Testis (tissue), 3 donors: ENCODE data around the gene TMEM203. TPM values are rescaled to one million over a fixed set of nuclear protein-coding genes. Genes with fewer than 3 reads are reported as not detected.

Experiments
- DNase-seq: peaks from one replicate; pipeline ENCODE4 v3.0.0-alpha.2; 2019
- H3K27ac ChIP-seq, 2 donors: fragments of 200-600 bp; sonication (generic); one replicate each; pipeline ENCODE4 v1.5.1; 2019
- H3K27me3 ChIP-seq: fragments of 200-600 bp; sonication (generic); one replicate; pipeline ENCODE4 v1.5.1; 2019
- H3K36me3 ChIP-seq: fragments of 200-600 bp; sonication (generic); one replicate; pipeline ENCODE4 v1.5.1; 2017; ENCODE audit warnings: low read depth; ENCODE audit errors: missing control alignments
- H3K4me1 ChIP-seq: fragments of 200-600 bp; sonication (generic); one replicate; pipeline ENCODE4 v1.5.1; 2019
- H3K4me3 ChIP-seq, 2 donors: fragments of 200-600 bp; sonication (generic); one replicate each; pipeline ENCODE4 v1.5.1; 2017 to 2019
- H3K9me3 ChIP-seq: fragments of 200-600 bp; sonication (generic); one replicate; pipeline ENCODE4 v1.5.1; 2017
- POLR2A ChIP-seq: fragments of 450-650 bp; IDR thresholded peaks from one replicate; pipeline ENCODE4 v1.6.1; 2017; ENCODE audit warnings: antibody characterized with exemption, mild to moderate bottlenecking, moderate library complexity
- WGBS, 2 donors: methylation state at CpG; one replicate each; pipeline ENCODE4 v1.1.5; 2018; 5-methylcytosine and 5-hydroxymethylcytosine counted together
- intact Hi-C: fragments of 100-400 bp; cut with DNase I; formaldehyde crosslinking; loops from one replicate; pipeline ENCODE4 v1.15.1; 2023; ENCODE audit warnings: low total_unique reads
- polyA plus RNA-seq: library from polyadenylated mRNA; stranded (reverse); fragments of 350-450 nt; fragmentation: Illumina TruSeq; extraction: RNeasy Lipid Tissue Mini Kit (QIAGEN cat#74804); gene quantifications from one replicate; pipeline ENCODE4 v1.2.3, GENCODE V29; 2014; ENCODE audit warnings: low read depth, low replicate concordance; ENCODE audit not compliant: insufficient read depth
- total RNA-seq, 2 donors: library from RNA; depleted of rRNA; stranded (reverse); fragments of >200 nt; gene quantifications; one replicate each; pipeline ENCODE4 v1.2.3, GENCODE V29; 2016
- TF ChIP-seq, protein P1 (sequence below), 3 experiments: fragments of 450-650 bp in 2 of 3; fragments of 200-600 bp in 1 of 3; sonication (generic) in 1 of 3; IDR thresholded peaks; one replicate each; pipeline ENCODE4 v1.5.1; 2016 to 2019; ENCODE audit warnings: antibody characterized with exemption in 3 of 3, mild to moderate bottlenecking in 2 of 3, moderate library complexity in 1 of 3

TMEM203 gene
- total and polyA plus RNA-seq, 3 donors from 2014 or later, result 36.3 to 51.2 (median 48.0) TPM

DNA sequence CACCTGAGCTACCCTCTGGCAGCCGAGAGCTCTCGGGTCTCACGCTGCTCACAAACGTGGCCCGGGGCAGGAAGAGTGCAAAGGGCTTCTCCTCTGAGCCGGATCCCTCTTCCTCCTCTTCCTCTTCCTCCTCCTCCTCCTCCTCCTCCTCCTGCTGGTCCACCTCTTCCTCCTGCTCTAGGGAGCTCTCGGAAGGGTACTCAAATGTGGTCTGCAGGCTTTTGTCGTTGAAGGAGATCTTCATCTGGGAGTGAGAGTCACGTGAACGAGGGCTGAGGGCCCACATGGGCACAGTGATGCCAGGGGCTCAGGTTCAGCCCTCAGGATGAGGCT is 13.0 kb downstream of the TMEM203 start:
- Histone ChIP-seq H3K36me3 (no peaks in the 10 kb centered on the region), H3K27me3 (no peaks in the 10 kb centered on the region), H3K9me3 (no peaks in the 10 kb centered on the region), H3K27ac (no peak overlapping the region), H3K4me1 (peaks cover 14% of the 10 kb centered on the region), H3K4me3 (no peak overlapping the region)
- intact Hi-C loops, result no loop called here
- TF ChIP-seq, protein P1, sequence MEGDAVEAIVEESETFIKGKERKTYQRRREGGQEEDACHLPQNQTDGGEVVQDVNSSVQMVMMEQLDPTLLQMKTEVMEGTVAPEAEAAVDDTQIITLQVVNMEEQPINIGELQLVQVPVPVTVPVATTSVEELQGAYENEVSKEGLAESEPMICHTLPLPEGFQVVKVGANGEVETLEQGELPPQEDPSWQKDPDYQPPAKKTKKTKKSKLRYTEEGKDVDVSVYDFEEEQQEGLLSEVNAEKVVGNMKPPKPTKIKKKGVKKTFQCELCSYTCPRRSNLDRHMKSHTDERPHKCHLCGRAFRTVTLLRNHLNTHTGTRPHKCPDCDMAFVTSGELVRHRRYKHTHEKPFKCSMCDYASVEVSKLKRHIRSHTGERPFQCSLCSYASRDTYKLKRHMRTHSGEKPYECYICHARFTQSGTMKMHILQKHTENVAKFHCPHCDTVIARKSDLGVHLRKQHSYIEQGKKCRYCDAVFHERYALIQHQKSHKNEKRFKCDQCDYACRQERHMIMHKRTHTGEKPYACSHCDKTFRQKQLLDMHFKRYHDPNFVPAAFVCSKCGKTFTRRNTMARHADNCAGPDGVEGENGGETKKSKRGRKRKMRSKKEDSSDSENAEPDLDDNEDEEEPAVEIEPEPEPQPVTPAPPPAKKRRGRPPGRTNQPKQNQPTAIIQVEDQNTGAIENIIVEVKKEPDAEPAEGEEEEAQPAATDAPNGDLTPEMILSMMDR (IDR thresholded peaks at IDR 0.05), result no peak
- TF ChIP-seq POLR2A, result no peak
- WGBS, 2 donors, result 81 to 82% methylated on average over 7 to 10 of the region's 10 CpGs
- no peak for DNase-seq

DNA sequence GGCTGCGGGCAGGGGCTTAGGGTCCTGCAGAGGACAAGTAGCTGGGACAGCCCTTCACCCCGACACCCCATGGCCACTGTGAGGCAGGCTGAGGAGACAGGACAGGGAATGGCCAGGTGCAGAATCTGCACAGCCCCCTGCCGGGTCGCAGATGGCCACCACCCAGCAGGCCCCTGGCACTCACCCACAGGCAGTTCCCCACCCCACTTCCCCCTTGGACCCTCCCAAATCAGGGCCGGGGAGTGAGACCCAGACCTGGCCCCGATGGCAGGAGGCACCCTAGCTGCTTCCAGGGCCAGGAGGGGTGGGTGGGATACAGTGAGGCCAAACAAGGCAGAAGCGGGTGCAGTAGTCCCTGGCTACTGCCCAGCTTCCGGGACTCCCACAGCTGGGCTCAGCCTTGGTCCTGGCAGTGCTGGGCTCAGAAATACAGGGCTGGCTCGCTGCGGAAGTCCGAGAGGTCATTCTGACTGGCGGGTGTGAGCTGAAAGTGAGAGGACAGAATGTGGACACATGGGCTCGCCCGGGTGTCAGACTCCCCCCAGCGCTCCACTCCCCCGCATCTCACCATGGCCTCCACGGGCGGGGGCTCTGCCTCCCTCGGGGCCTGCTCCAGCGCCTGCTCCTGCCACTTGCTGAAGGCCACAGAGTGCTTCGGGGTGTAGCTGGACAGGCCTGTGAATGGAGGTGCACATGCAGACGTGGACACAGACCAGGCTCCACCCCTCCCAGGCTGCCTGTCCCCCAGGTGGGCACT is 13.6 kb downstream of the TMEM203 start:
- Histone ChIP-seq H3K36me3 (no peaks in the 10 kb centered on the region), H3K27me3 (no peaks in the 10 kb centered on the region), H3K9me3 (no peaks in the 10 kb centered on the region), H3K4me1 (peaks cover 20% of the 10 kb centered on the region), H3K27ac (no peak overlapping the region), H3K4me3 (no peak overlapping the region)
- no peak for TF ChIP-seq POLR2A
- TF ChIP-seq, protein P1 (IDR thresholded peaks at IDR 0.05), result no peak
- intact Hi-C loops, result no loop called here
- WGBS, 2 donors, result 48 to 68% methylated on average over 3 to 22 of the region's 22 CpGs
- no peak for DNase-seq

DNA sequence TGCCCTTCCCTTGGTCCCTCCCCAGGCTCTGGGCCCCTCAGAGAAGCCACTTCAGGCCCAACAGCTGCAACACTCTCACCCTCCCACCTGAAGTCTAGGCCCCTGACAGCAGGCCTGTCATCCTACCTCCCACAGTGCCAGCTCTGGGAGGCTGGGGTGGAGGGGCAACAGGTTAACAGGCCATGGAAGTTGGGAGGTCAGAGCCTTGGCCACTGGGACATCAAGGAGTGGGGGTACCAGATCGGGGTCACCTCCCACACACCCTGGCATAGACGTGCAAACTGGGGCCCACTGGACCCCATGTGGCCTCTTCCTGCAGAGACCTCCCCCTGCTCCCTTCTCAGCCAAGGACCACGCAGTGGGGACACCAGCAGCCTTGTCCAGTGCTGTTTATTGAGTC is 14.2 kb downstream of the TMEM203 start:
- Histone ChIP-seq H3K36me3 (no peaks in the 10 kb centered on the region), H3K9me3 (no peaks in the 10 kb centered on the region), H3K27me3 (no peaks in the 10 kb centered on the region), H3K27ac (no peak overlapping the region), H3K4me1 (peaks cover 26% of the 10 kb centered on the region), H3K4me3 (no peak overlapping the region)
- 64 to 86% methylated on average over 1 to 3 of the region's 3 CpGs for WGBS, 2 donors
- no peak for DNase-seq
- no peak for TF ChIP-seq POLR2A
- TF ChIP-seq, protein P1 (IDR thresholded peaks at IDR 0.05), result no peak
- intact Hi-C loops, result no loop called here

DNA sequence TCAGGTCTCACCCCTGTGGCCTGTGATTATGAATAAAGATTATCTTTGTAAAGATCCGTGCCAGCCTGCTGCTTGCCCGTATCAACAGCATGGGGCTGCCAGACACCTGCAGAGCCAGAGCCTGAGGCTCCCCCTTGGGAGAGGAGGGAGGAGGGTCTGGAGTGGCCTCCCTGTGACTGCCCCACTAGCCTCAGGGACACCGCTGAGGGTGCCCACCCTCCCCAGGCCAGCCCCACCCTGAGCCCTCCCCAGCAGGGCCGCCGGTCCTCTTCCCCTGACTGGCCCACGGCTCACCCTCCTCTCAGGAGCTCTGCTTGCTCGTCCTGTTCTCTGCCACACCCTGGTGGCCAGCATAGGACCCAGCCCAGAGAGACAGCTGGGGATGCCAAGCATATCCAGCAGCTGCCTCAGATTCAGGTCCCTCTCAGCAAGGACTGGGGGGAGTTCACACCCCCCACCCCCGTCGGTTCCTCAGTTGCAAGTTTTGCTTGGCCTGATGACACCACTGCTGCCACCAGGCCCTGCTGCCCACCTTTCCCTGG is 15.1 kb downstream of the TMEM203 start:
- Histone ChIP-seq H3K9me3 (no peaks in the 10 kb centered on the region), H3K27ac (no peak overlapping the region), H3K36me3 (no peaks in the 10 kb centered on the region), H3K27me3 (no peaks in the 10 kb centered on the region), H3K4me3 (no peak overlapping the region), H3K4me1 (peaks cover 26% of the 10 kb centered on the region)
- 71 to 76% methylated on average over 9 of the region's 9 CpGs for WGBS, 2 donors
- no peak for DNase-seq
- TF ChIP-seq, protein P1 (IDR thresholded peaks at IDR 0.05), result no peak
- TF ChIP-seq POLR2A, result no peak
- intact Hi-C loops, result no loop called here
